GM21381 (cell line): Measurements from ENCODE around the gene MYL6.
"Not testable (repeated sequence)": the region's sequence is repeated elsewhere in the genome, so short reads cannot be mapped to it uniquely, and the experiment has no call there.

Experiments used
- ATAC-seq: cut with Tn5 transposase; IDR thresholded peaks from one replicate; pipeline ENCODE4 v1.9.1; 2021; ENCODE audit warnings: mild to moderate bottlenecking, moderate library complexity; ENCODE audit not compliant: unreplicated experiment

Gene MYL6

DNA sequence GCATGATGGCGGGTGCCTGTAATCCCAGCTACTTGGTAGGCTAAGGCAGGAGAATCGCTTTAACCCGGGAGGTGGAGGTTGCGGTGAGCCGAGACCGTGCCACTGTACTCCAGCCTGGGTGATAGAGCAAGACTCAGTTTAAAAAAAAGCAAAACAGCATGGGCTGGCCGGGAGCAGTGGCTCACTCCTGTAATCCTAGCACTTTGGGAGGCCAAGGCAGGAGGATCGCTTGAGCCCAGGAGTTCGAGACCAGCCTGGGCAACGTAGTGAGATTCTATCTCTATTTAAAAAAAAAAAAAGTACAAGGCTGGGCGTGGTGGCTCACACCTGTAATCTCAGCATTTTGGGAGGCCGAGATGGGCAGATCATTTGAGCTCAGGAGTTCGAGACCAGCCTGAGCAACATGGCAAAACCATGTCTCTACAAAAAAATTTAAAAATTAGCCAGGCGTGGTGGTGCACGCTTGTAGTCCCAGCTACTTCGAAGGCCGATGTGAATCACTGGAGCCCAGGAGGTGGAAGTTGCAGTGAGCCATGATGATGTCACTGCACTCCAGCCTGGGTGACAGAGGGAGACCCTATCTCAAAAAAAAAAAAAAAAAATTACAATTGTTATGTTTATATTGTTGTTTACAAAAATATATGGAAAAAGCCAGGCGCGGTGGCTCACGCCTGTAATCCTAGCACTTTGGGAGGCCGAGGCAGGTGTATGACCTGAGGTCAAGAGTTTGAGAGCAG, 1.5 kb upstream of the MYL6 start:
- ATAC-seq: not testable (repeated sequence)

DNA sequence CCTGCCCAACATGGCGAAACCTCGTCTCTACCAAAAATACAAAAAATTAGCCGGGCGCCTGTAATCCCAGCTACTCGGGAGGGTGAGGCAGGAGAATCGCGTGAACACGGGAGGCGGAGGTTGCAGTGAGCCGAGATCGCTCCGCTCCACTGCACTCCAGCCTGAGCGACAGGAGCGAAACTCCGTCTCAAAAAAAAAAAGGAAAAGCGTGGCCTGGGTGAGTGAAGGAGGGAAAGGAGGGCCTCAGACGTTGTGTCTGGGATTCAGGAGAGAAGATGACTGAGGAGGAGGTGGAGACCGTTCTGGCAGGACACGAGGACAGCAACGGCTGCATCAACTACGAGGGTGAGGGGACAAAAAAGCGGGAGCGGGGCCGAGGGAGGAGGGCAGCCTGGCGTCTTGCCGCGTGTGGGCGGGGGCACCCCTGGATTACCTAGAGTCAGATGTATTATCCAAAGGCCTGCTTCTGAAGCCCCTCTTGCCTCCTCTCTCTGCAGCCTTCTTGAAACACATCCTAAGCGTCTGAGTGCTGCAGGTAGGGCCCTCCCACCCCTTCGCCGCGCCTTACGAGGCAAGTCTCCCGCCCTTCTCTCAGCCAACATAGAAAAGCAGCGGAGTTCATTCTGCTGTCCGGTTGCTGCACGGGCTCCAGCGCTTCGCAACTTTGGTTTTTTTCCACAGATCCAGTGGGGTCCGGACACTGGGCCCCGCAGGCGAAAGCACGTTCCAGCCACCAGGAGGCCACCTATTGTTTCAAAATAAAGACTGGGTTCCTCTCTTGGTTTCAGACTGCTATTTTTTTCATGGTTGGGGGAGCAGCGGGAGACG, 744 bp upstream of the MYL6 start:
- ATAC-seq: peak; percentile 32

DNA sequence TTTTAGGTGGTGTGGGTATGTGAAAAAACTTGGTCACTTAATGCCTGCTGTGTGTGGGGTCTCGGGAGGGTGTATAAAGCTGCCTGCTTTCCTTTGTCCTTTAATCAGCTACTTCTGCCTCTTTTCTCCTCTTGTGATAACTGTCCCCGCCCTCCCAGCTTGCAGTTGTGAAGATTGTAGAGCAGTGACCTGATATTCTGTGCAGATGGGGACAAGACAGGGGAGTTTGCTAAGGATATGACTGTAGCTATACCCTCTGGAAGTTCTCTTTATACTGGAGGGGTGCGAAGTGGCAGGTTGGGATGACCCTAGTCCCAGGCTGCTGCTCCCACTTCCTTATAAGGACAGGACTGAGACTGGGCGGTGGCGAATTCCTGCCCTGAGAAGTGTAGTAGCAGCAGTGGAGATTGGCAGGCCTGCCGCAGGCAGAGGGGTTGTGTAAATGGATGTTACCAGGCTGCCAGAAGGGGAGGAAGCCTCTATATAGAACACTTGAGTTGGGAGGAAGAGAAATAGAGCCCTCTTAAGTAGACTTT, 835 bp downstream of the MYL6 start:
- no peak for ATAC-seq

DNA sequence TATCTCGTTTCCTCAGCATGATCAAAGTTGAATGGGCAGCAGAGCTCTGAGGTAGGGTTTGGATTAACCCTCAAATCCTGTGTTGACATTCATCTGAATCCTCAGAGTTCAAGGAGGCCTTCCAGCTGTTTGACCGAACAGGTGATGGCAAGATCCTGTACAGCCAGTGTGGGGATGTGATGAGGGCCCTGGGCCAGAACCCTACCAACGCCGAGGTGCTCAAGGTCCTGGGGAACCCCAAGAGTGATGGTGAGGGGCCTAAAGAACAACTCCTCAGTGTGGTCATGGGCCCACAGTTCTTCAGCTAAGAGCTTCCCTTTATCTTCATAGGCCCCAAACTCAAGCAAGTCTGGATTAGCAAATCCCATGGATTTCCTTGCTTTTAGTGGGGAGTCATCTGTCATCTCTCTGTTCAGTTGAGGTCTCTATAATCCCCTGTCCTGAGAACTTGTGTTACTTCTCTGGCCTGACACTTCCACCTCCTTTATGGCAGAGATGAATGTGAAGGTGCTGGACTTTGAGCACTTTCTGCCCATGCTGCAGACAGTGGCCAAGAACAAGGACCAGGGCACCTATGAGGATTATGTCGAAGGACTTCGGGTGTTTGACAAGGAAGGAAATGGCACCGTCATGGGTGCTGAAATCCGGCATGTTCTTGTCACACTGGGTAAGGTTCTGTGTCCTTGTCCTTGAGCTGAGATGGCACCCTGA, 1.5 kb downstream of the MYL6 start:
- ATAC-seq: no peak

DNA sequence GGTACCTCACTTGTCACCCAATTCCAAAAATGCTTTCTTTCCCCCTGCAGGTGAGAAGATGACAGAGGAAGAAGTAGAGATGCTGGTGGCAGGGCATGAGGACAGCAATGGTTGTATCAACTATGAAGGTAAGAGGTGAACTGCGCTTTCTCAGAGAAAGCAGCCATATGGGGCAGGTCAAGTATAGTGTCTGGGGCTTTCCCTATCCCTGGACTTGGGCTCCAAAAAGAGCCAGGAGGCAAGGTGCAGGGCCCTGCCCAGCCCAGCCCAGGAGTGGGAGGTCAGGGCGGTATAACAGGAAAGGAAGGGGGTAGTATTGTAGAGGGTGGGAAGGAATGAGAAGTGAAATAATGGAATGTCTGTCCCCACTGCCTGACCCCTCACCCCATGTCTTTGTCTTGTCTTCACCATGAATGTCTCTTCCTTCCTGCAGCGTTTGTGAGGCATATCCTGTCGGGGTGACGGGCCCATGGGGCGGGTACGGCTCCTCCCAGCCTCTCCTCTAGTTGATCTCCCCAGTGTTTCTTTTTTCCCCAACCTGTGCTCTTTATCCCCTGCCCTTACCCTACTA, 2.1 kb downstream of the MYL6 start:
- ATAC-seq: no peak

DNA sequence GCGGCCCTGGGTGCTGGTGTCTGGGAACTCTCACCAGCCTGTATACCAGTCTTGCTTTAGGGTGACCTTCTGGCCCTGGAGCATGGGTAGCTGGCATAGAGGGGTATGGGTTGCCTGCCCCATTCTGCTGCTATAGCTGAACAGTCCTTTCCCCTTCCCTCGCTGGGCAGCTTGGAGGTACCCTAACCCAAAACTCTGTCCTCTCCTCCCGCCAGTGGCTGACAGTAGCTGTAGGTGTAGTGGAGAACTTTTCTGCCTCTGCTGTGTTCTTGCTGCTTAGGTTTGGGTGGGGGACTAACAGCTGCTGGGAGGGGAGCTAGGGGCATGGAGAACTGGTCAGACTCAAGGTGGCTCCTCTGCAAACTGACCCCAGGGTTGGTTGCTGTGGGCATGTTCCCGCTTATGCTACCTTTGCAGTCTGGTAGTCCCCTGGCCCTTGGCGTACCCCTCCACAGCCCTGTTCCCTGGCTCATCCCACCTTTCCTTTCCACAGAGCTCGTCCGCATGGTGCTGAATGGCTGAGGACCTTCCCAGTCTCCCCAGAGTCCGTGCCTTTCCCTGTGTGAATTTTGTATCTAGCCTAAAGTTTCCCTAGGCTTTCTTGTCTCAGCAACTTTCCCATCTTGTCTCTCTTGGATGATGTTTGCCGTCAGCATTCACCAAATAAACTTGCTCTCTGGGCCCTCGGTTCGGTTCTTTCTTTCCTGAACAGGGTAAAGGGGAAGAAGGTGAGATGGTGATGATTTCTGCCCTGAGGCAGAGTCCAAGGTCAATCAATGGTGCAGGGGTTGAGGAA, 2.9 kb downstream of the MYL6 start:
- no peak for ATAC-seq

DNA sequence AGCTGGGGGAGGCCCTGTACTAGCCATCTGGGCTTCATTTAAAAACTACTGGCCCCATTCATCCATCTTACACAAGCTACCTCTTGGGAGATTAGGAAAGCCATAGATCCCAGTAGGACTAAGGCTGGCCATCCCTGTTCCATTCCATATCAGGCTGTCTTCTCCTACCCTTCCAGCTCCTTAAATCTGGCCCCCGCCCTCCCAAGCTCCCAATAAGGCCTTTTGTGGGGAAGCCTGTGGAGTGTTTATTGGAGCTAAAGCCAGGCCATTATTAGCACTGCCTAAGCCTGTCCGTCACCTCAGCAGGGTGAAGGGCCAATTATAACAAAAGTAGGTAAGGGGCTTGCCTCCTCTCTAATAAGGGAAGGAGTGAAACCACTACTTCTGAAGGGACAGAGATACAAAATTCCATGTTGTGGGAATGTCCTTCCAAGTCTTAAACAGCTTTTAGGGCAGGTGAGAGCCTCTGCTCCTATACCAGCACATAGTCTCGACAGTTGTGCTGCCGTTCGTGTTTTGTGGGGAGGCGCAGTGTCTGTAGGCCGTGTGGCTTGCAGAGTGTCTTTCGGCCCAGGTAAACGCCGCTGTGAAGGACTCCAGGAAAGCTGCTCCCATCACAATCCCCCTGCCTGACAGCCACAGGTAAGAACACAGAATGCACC, 3.7 kb downstream of the MYL6 start:
- ATAC-seq: no peak

DNA sequence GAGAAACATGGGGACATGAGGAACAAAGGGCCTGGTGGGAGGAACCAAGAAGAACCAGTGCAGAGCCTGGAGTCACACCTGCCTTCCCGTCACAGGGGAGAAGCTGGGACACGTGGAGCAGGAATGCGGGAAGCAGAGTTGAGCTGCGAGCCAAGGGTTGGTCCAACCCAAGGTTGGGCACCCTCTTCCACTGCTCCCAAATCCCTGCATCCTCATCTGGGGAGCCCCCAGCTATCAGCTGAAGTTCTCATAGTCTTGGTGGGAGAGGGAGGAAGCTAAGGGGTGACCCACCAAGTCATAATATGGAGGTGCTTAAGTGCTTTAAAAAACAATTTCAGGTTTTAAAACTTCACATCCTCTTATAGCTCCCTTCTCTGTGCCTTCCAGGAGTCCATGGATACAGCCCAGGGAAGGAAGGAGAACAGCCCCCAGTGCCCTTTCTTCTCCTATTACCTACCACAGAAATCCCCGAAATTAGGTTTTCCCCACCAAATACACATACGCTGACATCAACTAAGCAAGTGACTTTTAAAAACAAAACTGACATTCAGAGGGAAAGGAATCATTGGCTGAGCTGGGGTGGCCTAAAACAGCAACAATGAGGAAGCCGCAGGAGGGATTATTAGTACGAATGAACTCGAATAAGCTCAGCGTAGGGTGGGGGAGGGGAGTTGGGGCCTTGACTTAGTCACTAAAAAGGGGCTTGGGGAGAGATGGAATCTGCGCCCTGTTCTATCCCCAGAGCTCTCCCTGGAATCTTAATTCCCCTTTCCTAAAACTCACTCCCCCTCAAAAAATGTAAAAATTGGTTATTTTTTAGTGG, 4.5 kb downstream of the MYL6 start:
- ATAC-seq: no peak

DNA sequence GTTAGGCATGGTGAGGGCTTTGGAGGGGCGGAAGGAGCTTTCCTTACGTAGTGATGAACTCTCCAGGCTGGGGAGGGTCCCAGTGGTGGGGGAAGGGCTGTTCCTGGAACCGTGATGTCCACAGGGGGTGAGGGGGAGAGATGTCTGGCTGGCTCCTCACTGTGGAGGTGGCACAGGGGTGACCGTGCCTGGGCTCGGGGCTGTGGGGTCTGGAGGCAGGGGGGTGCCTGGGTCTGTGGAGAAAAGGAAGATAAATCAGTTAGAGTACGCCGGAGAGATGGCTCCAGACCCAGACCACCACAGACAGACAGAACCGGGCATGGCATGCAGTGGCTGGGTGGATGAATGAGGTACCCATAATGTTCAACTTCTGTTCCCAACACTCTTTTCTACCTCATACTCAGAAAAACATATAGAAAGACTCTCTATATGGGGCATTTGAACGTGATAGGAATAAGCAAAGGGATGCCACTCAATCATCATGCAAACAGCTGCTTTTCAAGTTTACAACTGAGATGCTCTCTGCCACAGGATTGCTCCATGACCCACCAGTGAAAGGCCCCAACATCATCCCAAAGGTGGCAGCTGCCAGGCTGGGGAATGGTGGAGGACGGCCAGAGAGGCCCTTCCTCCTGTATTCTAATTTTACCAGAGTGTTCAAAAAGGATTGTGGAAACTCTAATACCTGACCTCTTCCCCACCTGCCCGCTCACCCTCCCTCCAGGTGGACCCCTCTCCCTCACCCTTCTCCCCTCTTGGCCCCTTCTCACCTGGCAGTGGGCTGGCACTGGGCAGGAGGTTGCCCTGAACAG, 5.6 kb downstream of the MYL6 start:
- ATAC-seq: no peak

DNA sequence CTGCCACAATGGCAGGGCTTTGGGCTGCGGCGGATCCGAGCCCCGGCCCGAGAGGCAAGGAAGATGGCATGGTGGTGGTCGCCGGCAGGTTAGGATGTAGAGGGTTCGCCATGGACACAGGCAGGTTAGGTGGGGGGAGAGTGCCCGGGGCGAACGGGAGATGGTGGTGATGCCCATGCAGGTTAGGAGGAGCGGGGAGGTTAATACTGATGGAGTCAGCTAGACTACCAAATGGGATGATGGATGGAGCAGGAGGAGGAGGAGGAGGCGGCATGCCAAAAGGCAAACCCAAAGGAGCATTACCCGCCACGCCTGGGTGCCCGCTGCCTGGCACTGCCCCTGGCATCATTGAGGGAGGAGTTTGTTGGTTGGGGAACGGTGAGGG, 6.2 kb downstream of the MYL6 start:
- ATAC-seq: no peak

DNA sequence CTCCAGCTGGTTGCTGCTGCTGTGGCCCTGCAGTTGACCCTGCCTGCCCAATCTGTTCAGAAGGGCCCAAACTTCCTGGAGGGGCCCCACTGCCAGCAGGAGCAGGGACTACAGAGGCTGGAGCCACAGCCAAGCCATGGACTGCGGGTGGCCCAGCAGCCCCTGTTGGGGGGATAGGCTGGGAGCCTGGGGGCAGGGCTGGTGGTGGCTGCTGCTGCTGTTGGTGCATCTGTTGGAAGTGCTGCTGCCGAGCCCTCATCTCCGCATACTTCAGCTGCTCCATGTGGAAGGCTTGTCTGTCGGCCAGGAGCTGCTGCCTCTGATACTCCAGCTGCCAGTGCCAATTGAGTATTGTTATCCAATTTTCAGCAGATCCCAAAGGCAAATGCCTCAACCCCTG, 7.2 kb downstream of the MYL6 start:
- ATAC-seq: no peak

DNA sequence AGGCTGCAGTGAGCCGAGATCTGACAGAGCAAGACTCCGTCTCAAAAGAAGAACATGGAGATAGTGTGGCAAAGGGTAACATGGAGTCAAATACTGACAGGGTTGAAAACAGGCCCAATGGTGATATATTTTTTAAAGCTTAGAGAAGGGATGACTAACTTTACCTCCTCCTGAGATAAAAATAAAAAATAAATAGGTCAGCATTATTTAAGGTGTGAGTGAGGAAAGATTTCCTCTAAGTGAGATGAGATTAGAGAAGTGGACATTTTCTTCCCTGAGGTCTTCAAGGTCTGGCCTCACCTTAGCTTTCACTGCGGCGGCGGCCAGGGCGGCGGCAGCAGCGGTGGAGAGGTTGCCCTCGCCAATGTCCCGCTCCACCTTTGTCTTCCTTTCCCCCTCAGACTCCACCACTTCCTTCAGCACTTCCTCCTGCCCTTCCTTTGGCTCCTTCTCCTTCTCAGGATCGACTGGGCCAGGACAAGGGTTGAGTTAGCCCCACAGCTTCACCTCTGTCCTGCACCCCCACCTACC, 11.1 kb downstream of the MYL6 start:
- ATAC-seq: no peak

DNA sequence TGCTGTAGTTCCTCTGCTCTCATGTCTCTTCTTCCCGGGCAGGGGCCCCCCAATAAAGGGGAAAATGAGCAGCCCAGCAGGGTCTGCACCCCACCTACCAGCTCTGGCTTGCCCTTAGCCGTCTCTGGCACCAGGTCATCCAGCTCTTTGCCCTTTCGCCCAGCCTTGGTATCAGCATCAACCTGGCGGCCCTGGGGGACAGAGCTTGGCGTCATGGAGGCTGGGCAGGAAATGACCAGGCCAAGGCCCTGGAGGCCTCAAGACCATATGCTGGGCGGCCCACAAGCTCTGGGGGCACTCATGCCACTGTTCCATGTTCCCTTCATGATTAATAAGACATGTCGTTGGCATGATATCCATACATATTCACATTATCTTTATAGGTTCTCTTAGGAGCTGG, 14.7 kb downstream of the MYL6 start:
- no peak for ATAC-seq

DNA sequence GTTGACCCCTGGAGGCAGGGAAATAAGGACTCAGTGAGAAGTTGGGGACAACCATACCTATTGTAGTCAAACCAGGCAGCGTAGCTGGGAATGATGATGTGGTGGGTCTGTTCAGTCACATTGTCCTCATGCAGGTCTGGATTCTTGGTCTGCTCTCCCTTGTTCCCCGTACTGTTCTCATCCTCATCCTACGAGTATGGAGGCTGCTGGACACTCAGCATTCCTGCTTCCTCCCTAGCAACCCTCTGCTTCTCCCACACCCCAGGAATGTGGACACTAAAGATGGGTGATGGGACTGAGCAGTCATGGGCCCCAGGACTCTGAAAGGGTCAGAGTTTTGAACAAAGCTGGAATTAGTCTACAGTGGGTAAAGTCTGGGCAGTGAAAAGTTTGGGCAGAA, 20.2 kb downstream of the MYL6 start:
- ATAC-seq: no peak

DNA sequence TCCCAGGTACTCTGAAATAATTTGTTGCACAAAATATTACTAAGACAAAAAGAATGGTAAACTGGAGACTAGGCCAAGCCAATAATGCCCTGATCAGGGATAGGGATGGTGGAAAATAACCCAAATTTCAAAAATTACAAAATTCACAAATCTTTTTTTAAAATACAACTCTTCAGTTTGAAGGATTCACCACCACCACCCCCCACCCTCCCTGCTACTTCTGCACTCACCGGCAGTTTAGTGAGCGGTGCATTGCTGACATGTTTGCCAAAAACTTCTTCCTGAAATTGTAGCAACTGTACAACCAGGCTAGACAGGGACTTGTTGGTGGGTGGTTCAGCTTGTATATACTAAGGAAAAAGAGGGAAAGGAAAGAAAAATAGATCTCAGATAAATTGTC, 28.8 kb downstream of the MYL6 start:
- ATAC-seq: no peak

DNA sequence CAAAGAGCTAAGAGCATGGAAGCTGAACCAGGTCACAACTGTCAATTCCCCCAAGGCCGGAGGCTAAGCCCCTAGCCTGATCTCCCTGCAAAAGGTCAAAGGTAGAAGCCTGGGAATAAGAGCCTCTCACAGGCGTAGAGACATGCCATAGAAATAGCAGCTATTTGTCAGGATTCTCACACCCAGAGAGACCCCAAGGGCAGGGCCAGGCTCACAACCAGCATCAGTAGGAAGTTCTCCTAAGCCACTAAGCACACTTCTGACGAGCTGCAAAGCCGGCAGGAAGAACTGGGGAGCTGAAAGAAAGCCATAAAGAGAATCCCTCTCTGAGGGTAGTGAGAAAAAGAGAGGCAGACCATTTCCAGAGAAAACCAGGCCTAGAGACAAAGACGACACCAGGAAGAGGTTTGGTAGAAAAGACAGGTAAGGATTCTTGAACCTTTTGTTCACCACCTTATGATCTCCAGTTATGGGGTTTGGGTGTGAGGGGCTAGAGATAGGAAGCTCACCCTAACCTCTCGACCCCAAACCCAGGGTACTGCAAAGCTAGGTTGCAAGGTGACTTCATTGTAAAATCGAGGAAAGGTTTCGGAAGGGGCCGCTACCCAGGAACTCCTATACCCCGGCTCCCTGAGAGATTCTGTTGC, 30.1 kb downstream of the MYL6 start:
- ATAC-seq: no peak

DNA sequence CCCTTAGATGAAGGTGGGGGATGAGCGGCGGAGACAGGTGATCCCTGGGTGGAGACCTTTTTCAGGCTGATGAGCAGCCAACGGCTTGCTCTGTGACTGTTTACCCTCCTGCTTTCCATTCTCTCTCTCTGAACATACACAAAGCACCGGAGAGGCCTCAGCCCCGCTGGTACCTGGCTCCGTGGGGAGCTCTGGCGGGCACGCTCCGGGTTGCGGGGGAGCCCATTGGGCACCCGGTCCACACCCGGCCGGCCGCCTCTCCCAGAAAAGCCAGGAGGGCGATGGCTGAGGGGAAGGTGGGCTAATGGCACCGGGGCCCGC, 30.6 kb downstream of the MYL6 start:
- no peak for ATAC-seq
